Right ventricle myocardium superior (tissue), 1 donor: ENCODE measurements around the gene RIPK4. TPM values are rescaled to one million over a fixed set of nuclear protein-coding genes. Genes with fewer than 3 reads are reported as not detected.

Source experiments
- microRNA-seq: library from miRNA; unstranded; fragments of <30 nt; microRNA quantifications from one replicate; pipeline ENCODE4 v1.2.0, GENCODE V29; 2020
- total RNA-seq: library from RNA; stranded (reverse); fragmentation: NEBNext Ultra II Directional; extraction: Animal tissue kit (Norgen Biotek cat#: 25700); gene quantifications from one replicate; pipeline ENCODE4 v1.2.1, GENCODE V29; 2021
- donor health status: DM: no; HTN: yes; CAD: no; lungs with severe emphysema.

The RIPK4 gene
- total RNA-seq, 1 donor from 2014 or later: 0.08 TPM

Small RNAs within 50 kb of the gene (microRNA-seq; reads per million reads assigned to microRNA genes)
- not detected for gene MIR6814

Other genes starting within 250 kb of the RIPK4 start
- gene PRDM15, start 112.3 kb upstream of the RIPK4 start, total RNA-seq: 3.8 TPM
- gene C2CD2, start 187.0 kb upstream of the RIPK4 start, total RNA-seq: 4.6 TPM
- gene ZBTB21, start 243.3 kb upstream of the RIPK4 start, total RNA-seq: 5.5 TPM